ENCODE data around the gene ALKBH4. TPM values are rescaled to one million over a fixed set of nuclear protein-coding genes. Genes with fewer than 3 reads are reported as not detected.

ALKBH4 gene
- polyA plus RNA-seq, 2 of the 4 experiments (the other 2 are of a cell fraction): 4.0 to 8.8 TPM

GRCh38 chr7:102452451-102452850, 12.2 kb downstream of the ALKBH4 start:
- Histone ChIP-seq H3K9me3 (no peaks in the 10 kb centered on the region), H3K4me3 (no peak overlapping the region), H3K27ac (no peak overlapping the region), H3K4me1 (no peaks in the 10 kb centered on the region), H3K4me2 (no peak overlapping the region)
- WGBS (ENCODE audit: missing lambda C conversion rate): 97% methylated on average over 6 of the region's 6 CpGs
- CTCF ChIA-PET: interaction anchor here (1.0 to 3.0 kb wide), 3 partner anchors 14 to 40 kb away, joined by 4 to 10 read pairs (median 6); no protein-coding TSS in a partner anchor
- FAIRE-seq: no peak
- no peak for DNase-seq (ENCODE audit: low read depth in 1 of 2, low spot score in 1 of 2)
- ATAC-seq: no peak
- TF ChIP-seq HOXB13 (CRISPR knock-in tag; IDR thresholded peaks at IDR 0.05; ENCODE audit: low read depth): no peak
- POLR2A ChIA-PET: no interaction called here

DNA sequence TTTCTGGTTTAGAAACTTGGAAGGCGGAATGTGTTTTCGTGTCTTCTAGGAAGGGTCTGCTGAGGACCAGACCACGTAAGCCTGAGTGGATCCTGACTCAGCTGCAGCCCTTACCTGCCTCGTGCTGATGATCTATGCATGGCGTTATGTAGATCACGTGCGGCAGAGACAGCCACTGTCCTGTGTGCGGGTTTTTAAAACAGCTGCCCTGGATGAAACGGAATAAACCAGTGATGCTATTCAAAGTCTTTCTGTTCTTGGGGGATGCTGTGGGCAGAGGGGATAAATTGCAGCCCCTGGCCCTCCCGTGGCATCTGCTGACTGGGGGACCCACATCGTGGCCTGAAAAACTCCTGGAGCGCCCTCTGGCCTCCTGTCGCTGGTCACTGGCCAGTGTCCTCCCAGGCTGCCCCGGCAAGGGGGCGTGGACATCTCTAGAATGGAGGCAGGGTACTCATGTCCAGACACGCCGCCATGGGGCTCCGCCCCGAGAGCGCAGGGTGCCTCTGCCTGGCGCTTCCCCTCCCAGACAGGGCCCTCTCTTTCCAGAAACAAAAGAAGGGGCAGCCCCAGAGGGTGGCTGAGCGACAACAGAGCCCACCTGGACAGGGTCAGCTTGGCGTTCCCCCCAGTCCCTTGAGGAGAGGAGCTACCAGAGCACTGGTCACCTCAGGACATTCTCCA, 13.2 kb downstream of the ALKBH4 start:
- Histone ChIP-seq H3K4me2 (no peak overlapping the region), H3K9me3 (no peaks in the 10 kb centered on the region), H3K27ac (0 out of 6 replicates have a peak overlapping the region, but pooled peaks of 1 of the 2 experiments have one; percentile 25), H3K4me1 (no peaks in the 10 kb centered on the region), H3K4me3 (no peak overlapping the region)
- ChIA-PET CTCF (interaction anchor here (0.6 to 3.0 kb wide), 4 partner anchors 13 to 47 kb away, joined by 3 to 10 read pairs (median 4); no protein-coding TSS in a partner anchor), POLR2A (interaction anchor here (0.6 kb wide), 1 partner anchor 56 kb away, joined by 3 read pairs; the partner anchor contains the start of gene PRKRIP1)
- TF ChIP-seq PHF8 (IDR thresholded peaks at IDR 0.05; ENCODE audit: borderline replicate concordance, low read depth) (no peak), E2F6 (IDR thresholded peaks at IDR 0.05; ENCODE audit: borderline replicate concordance, low read depth) (no peak), TP53 (CRISPR knock-in tag; IDR thresholded peaks at IDR 0.05) (no peak), ZNF302 (CRISPR knock-in tag; IDR thresholded peaks at IDR 0.05) (no peak), RAD21 (conservative IDR thresholded peaks at IDR 0.05 in 1 of 2, IDR thresholded peaks at IDR 0.05 in 1 of 2) (no peak), JUNB (IDR thresholded peaks at IDR 0.05) (no peak), NPAS2 (CRISPR knock-in tag; IDR thresholded peaks at IDR 0.05; ENCODE audit: borderline replicate concordance) (no peak), MAFK (IDR thresholded peaks at IDR 0.05; ENCODE audit: partially characterized antibody) (no peak), SREBF2 (IDR thresholded peaks at IDR 0.05) (no peak), CBX2 (IDR thresholded peaks at IDR 0.05; ENCODE audit: borderline replicate concordance, low read depth) (no peak), HOXB13 (CRISPR knock-in tag; IDR thresholded peaks at IDR 0.05; ENCODE audit: low read depth) (no peak), ZFP36 (IDR thresholded peaks at IDR 0.05; ENCODE audit: borderline replicate concordance, partially characterized antibody) (no peak), CTCF (IDR thresholded peaks at IDR 0.05) (no peak), JUN (IDR thresholded peaks at IDR 0.05) (no peak), NFE2L2 (conservative IDR thresholded peaks at IDR 0.05; ENCODE audit: low read length) (no peak), CEBPB (IDR thresholded peaks at IDR 0.05) (no peak), MAX (IDR thresholded peaks at IDR 0.05) (no peak), KDM1A (IDR thresholded peaks at IDR 0.05; ENCODE audit: low read depth) (no peak)
- TF ChIP-seq, protein P1, sequence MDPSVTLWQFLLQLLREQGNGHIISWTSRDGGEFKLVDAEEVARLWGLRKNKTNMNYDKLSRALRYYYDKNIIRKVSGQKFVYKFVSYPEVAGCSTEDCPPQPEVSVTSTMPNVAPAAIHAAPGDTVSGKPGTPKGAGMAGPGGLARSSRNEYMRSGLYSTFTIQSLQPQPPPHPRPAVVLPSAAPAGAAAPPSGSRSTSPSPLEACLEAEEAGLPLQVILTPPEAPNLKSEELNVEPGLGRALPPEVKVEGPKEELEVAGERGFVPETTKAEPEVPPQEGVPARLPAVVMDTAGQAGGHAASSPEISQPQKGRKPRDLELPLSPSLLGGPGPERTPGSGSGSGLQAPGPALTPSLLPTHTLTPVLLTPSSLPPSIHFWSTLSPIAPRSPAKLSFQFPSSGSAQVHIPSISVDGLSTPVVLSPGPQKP (IDR thresholded peaks at IDR 0.05; ENCODE audit: low read depth, low read length): no peak
- DNase-seq (ENCODE audit: low read depth in 1 of 2, low spot score in 1 of 2): no peak
- FAIRE-seq: no peak
- WGBS (ENCODE audit: missing lambda C conversion rate): 72% methylated on average over 22 of the region's 23 CpGs
- peak in 1 of 2 experiments; percentile 54; a peak in 3 of 6 replicates for ATAC-seq
